HL-60 (cell line): ENCODE results near the gene DGLUCY.

Experiments used
- DNase-seq, 2 experiments: peaks; one replicate each; pipeline ENCODE4 v3.0.0-alpha.2; 2010 to 2020; ENCODE audit warnings: low read depth in 1 of 2, low spot score in 1 of 2
- H3K27ac ChIP-seq: fragments of 250-450 bp; sonication (Bioruptor Pico); replicated peaks from 2 replicates; pipeline ENCODE4 v1.5.1; 2020; ENCODE audit warnings: mild to moderate bottlenecking, moderate library complexity
- H3K27me3 ChIP-seq: fragments of 250-450 bp; sonication (Bioruptor Pico); 2 replicates; pipeline ENCODE4 v1.5.1; 2021; ENCODE audit warnings: mild to moderate bottlenecking, moderate library complexity; ENCODE audit not compliant: insufficient read depth, poor library complexity, severe bottlenecking
- H3K4me3 ChIP-seq: replicated peaks from 2 replicates; pipeline ENCODE4 v1.5.1; 2011; ENCODE audit warnings: mild to moderate bottlenecking, control low read depth, low read length; ENCODE audit not compliant: insufficient read depth
- GABPA ChIP-seq: IDR thresholded peaks from 2 replicates; pipeline ENCODE4 v1.6.1; 2012; ENCODE audit warnings: low read depth
- POLR2AphosphoS5 ChIP-seq: IDR thresholded peaks from 2 replicates; pipeline ENCODE4 v1.6.1; 2012; ENCODE audit warnings: low read depth
- SPI1 ChIP-seq: IDR thresholded peaks from 2 replicates; pipeline ENCODE4 v1.6.1; 2012; ENCODE audit warnings: low read depth, mild to moderate bottlenecking, borderline replicate concordance
- TF ChIP-seq, protein P1 (sequence below): IDR thresholded peaks from one replicate; pipeline ENCODE4 v1.5.1; 2011; ENCODE audit warnings: low read length, control low read depth, inconsistent platforms; ENCODE audit not compliant: insufficient read depth
- TF ChIP-seq, protein P2 (sequence below): IDR thresholded peaks from 2 replicates; pipeline ENCODE4 v1.6.1; 2012; ENCODE audit warnings: low read depth; ENCODE audit not compliant: insufficient replicate concordance

Gene DGLUCY

DNA sequence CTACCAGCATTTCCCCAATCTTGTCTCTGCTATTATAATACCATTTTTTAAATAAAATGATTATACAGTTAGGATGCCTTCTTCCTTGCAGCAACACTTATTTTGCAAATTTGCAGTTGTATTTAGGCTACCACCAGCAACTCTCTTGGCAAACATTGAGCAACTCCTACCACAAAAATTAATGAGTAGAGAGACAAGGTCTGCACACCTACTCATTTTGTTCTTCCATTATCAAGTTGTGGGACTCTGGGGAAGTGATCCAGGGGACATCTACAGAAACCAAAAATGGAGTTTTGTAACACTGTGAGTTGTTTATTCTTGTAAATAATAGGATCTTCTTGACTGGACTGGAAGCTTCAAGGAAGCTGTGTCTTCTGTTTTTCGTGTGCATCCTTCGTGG lies 38.6 kb downstream of the DGLUCY start:
- TF ChIP-seq GABPA (no peak), POLR2AphosphoS5 (no peak), SPI1 (no peak)
- TF ChIP-seq, protein P1, sequence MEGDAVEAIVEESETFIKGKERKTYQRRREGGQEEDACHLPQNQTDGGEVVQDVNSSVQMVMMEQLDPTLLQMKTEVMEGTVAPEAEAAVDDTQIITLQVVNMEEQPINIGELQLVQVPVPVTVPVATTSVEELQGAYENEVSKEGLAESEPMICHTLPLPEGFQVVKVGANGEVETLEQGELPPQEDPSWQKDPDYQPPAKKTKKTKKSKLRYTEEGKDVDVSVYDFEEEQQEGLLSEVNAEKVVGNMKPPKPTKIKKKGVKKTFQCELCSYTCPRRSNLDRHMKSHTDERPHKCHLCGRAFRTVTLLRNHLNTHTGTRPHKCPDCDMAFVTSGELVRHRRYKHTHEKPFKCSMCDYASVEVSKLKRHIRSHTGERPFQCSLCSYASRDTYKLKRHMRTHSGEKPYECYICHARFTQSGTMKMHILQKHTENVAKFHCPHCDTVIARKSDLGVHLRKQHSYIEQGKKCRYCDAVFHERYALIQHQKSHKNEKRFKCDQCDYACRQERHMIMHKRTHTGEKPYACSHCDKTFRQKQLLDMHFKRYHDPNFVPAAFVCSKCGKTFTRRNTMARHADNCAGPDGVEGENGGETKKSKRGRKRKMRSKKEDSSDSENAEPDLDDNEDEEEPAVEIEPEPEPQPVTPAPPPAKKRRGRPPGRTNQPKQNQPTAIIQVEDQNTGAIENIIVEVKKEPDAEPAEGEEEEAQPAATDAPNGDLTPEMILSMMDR, result no peak
- TF ChIP-seq, protein P2, sequence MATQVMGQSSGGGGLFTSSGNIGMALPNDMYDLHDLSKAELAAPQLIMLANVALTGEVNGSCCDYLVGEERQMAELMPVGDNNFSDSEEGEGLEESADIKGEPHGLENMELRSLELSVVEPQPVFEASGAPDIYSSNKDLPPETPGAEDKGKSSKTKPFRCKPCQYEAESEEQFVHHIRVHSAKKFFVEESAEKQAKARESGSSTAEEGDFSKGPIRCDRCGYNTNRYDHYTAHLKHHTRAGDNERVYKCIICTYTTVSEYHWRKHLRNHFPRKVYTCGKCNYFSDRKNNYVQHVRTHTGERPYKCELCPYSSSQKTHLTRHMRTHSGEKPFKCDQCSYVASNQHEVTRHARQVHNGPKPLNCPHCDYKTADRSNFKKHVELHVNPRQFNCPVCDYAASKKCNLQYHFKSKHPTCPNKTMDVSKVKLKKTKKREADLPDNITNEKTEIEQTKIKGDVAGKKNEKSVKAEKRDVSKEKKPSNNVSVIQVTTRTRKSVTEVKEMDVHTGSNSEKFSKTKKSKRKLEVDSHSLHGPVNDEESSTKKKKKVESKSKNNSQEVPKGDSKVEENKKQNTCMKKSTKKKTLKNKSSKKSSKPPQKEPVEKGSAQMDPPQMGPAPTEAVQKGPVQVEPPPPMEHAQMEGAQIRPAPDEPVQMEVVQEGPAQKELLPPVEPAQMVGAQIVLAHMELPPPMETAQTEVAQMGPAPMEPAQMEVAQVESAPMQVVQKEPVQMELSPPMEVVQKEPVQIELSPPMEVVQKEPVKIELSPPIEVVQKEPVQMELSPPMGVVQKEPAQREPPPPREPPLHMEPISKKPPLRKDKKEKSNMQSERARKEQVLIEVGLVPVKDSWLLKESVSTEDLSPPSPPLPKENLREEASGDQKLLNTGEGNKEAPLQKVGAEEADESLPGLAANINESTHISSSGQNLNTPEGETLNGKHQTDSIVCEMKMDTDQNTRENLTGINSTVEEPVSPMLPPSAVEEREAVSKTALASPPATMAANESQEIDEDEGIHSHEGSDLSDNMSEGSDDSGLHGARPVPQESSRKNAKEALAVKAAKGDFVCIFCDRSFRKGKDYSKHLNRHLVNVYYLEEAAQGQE, result no peak
- no peak for DNase-seq
- H3K4me3 ChIP-seq, result no peak overlapping the region
- no peak overlapping the region for H3K27ac ChIP-seq
- H3K27me3 ChIP-seq, result no peaks in the 10 kb centered on the region

DNA sequence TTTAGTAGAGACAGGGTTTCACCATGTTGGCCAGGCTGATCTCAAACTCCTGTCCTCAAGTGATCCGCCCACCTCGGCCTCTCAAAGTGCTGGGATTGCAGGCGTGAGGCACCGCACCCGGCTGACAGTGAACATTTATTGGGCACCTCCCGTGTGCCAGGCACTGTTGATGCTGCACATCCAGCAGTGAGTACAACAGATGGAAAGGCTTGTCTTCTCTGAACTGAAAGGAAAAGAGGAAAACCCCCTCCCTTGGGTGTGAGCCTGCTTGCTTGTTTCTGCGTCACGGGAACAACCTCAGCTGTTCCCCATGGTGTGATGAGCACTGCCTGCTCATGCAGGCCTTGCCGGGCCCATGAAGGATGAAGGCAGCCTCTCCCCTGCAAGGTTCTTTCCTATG lies 39.5 kb downstream of the DGLUCY start:
- TF ChIP-seq POLR2AphosphoS5, result no peak
- TF ChIP-seq, protein P1, result no peak
- TF ChIP-seq GABPA, result no peak
- TF ChIP-seq SPI1, result no peak
- TF ChIP-seq, protein P2, result no peak
- no peak for DNase-seq
- H3K27ac ChIP-seq, result no peak overlapping the region
- H3K27me3 ChIP-seq, result no peaks in the 10 kb centered on the region
- H3K4me3 ChIP-seq, result no peak overlapping the region

DNA sequence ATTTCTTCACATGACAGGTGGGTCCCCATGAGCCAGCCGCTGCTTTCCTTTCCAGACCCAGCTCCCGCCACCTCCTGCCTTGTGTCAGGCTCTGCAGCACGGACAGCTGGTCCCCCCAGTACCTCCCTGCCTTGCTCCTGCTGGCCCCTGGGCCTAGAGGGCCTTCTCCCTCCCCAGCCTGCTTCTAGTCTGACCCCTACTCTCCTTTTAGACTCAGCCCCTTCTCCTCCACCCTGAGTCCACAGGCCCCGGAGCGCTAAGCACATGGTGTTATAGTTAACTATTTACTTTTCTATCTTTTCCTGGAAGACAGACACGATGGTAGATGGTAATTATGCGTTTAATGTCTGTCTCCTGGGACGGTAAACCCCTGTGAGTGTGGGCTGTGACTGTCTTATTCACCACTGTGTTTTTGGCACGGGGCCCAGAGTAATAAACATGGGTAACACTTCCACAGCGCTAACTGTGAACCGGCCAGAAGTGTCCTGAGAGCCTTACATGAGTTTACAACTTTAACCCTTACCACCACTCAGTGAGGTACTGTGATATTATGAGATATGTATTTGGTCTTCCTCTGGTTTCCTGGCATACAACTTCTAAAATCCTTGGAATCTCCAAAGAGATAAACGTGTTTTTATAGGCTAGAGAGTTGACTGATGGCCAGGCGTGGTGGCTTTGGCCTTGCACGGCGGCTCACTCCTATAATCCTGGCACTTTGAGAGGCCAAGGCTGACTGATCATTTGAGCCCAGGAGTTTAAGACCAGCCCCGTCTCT lies 41.2 kb downstream of the DGLUCY start:
- H3K27ac ChIP-seq, result no peak overlapping the region
- no peaks in the 10 kb centered on the region for H3K27me3 ChIP-seq
- TF ChIP-seq, protein P2, result no peak
- TF ChIP-seq, protein P1, result no peak
- TF ChIP-seq GABPA, result no peak
- no peak for TF ChIP-seq POLR2AphosphoS5
- no peak for TF ChIP-seq SPI1
- no peak overlapping the region for H3K4me3 ChIP-seq
- DNase-seq, result no peak
